Ascending aorta (tissue), 2 donors: ENCODE measurements around the gene ZNF70. TPM values are rescaled to one million over a fixed set of nuclear protein-coding genes. Genes with fewer than 3 reads are reported as not detected.

ENCODE experiments used
- DNase-seq, 2 donors: peaks; one replicate each; pipeline ENCODE4 v3.0.0-alpha.2; 2019; ENCODE audit warnings: low spot score in 2 of 2
- H3K27ac ChIP-seq, 2 donors: fragments of 200-600 bp; sonication (generic); one replicate each; pipeline ENCODE4 v1.5.1; 2016 to 2017; ENCODE audit warnings: mild to moderate bottlenecking in 1 of 2
- H3K27me3 ChIP-seq: fragments of 200-600 bp; sonication (generic); one replicate; pipeline ENCODE4 v1.5.1; 2017
- H3K36me3 ChIP-seq, 2 donors: fragments of 200-600 bp; sonication (generic); one replicate each; pipeline ENCODE4 v1.5.1; 2016
- H3K4me1 ChIP-seq, 2 donors: fragments of 200-600 bp; sonication (generic); one replicate each; pipeline ENCODE4 v1.5.1; 2016 to 2017; ENCODE audit warnings: mild to moderate bottlenecking in 1 of 2
- H3K4me3 ChIP-seq, 2 donors: fragments of 200-600 bp; sonication (generic); one replicate each; pipeline ENCODE4 v1.5.1; 2016 to 2017; ENCODE audit warnings: mild to moderate bottlenecking in 1 of 2
- H3K9me3 ChIP-seq, 2 donors: fragments of 200-600 bp; sonication (generic); one replicate each; pipeline ENCODE4 v1.5.1; 2016
- CTCF ChIP-seq, 3 experiments: fragments of 200-600 bp in 2 of 3; fragments of 450-650 bp in 1 of 3; sonication (generic) in 2 of 3; IDR thresholded peaks; one replicate each; pipeline ENCODE4 v1.5.1; 2016 to 2019; ENCODE audit warnings: antibody characterized with exemption in 3 of 3, mild to moderate bottlenecking in 1 of 3, moderate library complexity in 1 of 3
- intact Hi-C: fragments of 100-400 bp; cut with DNase I; formaldehyde crosslinking; loops from one replicate; pipeline ENCODE4 v1.15.1; 2023
- total RNA-seq: library from RNA; depleted of rRNA; stranded (reverse); fragments of >200 nt; gene quantifications from one replicate; pipeline ENCODE4 v1.1.0, GENCODE V29; 2016

ZNF70 gene
- total RNA-seq, 1 donor from 2014 or later: 5.2 TPM

- no peaks in the 10 kb centered on the region for H3K27me3 ChIP-seq
- no peak overlapping the region for H3K27ac ChIP-seq
- no peaks in the 10 kb centered on the region for H3K9me3 ChIP-seq
- no peaks in the 10 kb centered on the region for H3K4me1 ChIP-seq
- H3K4me3 ChIP-seq: no peak overlapping the region
- TF ChIP-seq CTCF (IDR thresholded peaks at IDR 0.05): no peak
- intact Hi-C loops: no loop called here
- H3K36me3 ChIP-seq: no peaks in the 10 kb centered on the region
- no peak for DNase-seq
Observed at GRCh38 chr22:23778577-23778900, 27.6 kb upstream of the ZNF70 start.

- DNase-seq: no peak
- H3K27ac ChIP-seq: no peak overlapping the region
- no peaks in the 10 kb centered on the region for H3K27me3 ChIP-seq
- H3K4me1 ChIP-seq: peaks cover 0 to 4% of the 10 kb centered on the region in 2 donors
- no peak for TF ChIP-seq CTCF (IDR thresholded peaks at IDR 0.05)
- H3K9me3 ChIP-seq: no peaks in the 10 kb centered on the region
- no peak overlapping the region for H3K4me3 ChIP-seq
- H3K36me3 ChIP-seq: no peaks in the 10 kb centered on the region
- intact Hi-C loops: no loop called here
Observed at GRCh38 chr22:23777776-23778576, 27.1 kb upstream of the ZNF70 start.

GRCh38 chr22:23775779-23776375 lies 25.0 kb upstream of the ZNF70 start:
- Histone ChIP-seq H3K4me1 (peaks cover 0 to 7% of the 10 kb centered on the region in 2 donors), H3K27ac (no peak overlapping the region), H3K9me3 (no peaks in the 10 kb centered on the region), H3K4me3 (no peak overlapping the region), H3K27me3 (no peaks in the 10 kb centered on the region), H3K36me3 (no peaks in the 10 kb centered on the region)
- TF ChIP-seq CTCF (IDR thresholded peaks at IDR 0.05): no peak
- intact Hi-C loops: no loop called here
- DNase-seq: no peak

- Histone ChIP-seq H3K36me3 (no peaks in the 10 kb centered on the region), H3K9me3 (no peaks in the 10 kb centered on the region), H3K27me3 (no peaks in the 10 kb centered on the region), H3K4me3 (no peak overlapping the region), H3K27ac (no peak overlapping the region), H3K4me1 (peaks cover 0 to 7% of the 10 kb centered on the region in 2 donors)
- no peak for DNase-seq
- intact Hi-C loops: no loop called here
- TF ChIP-seq CTCF (IDR thresholded peaks at IDR 0.05): no peak
Observed at GRCh38 chr22:23774922-23775436, 24.1 kb upstream of the ZNF70 start.

- no peaks in the 10 kb centered on the region for H3K9me3 ChIP-seq
- intact Hi-C loops: no loop called here
- H3K27me3 ChIP-seq: no peaks in the 10 kb centered on the region
- TF ChIP-seq CTCF (IDR thresholded peaks at IDR 0.05): no peak
- no peak overlapping the region for H3K4me3 ChIP-seq
- no peak overlapping the region for H3K27ac ChIP-seq
- no peaks in the 10 kb centered on the region for H3K36me3 ChIP-seq
- peaks cover 0 to 7% of the 10 kb centered on the region in 2 donors for H3K4me1 ChIP-seq
- no peak for DNase-seq
Observed at GRCh38 chr22:23774114-23774921, 23.4 kb upstream of the ZNF70 start.
